NAMALWA (cell line): ENCODE measurements around the gene MOGAT2.

Experiments used
- DNase-seq: peaks from one replicate; pipeline ENCODE4 v3.0.0-alpha.2; 2015; ENCODE audit warnings: low spot score

The MOGAT2 gene

GRCh38 chr11:75760243-75760642 is 42.6 kb downstream of the MOGAT2 start:
- DNase-seq, result no peak

- DNase-seq, result no peak
Observed at GRCh38 chr11:75760710-75761493, 43.3 kb downstream of the MOGAT2 start.

GRCh38 chr11:75762158-75762557 is 44.5 kb downstream of the MOGAT2 start:
- no peak for DNase-seq

GRCh38 chr11:75762885-75763284 is 45.2 kb downstream of the MOGAT2 start:
- DNase-seq, result no peak

GRCh38 chr11:75763846-75764245 is 46.2 kb downstream of the MOGAT2 start:
- no peak for DNase-seq

- DNase-seq, result no peak
Observed at GRCh38 chr11:75765116-75765515, 47.5 kb downstream of the MOGAT2 start.

- DNase-seq, result no peak
Observed at GRCh38 chr11:75766443-75767227, 49.0 kb downstream of the MOGAT2 start.

- no peak for DNase-seq
Observed at GRCh38 chr11:75767228-75767572, 49.6 kb downstream of the MOGAT2 start.

GRCh38 chr11:75767793-75768111 is 50.1 kb downstream of the MOGAT2 start:
- no peak for DNase-seq

GRCh38 chr11:75768112-75768908 is 50.7 kb downstream of the MOGAT2 start, which contains the start of gene DGAT2:
Gene DGAT2, plus strand, starts transcription at chr11:75768778. Its CDS starts 214 bp downstream, at chr11:75768992.
- peak; percentile 85 for DNase-seq

- no peak for DNase-seq
Observed at GRCh38 chr11:75768909-75769771, 51.5 kb downstream of the MOGAT2 start.

GRCh38 chr11:75770102-75770501 is 52.5 kb downstream of the MOGAT2 start:
- peak; percentile 37 for DNase-seq

- no peak for DNase-seq
Observed at GRCh38 chr11:75771646-75772410, 54.2 kb downstream of the MOGAT2 start.

- peak; percentile 79 for DNase-seq
Observed at GRCh38 chr11:75773595-75774353, 56.1 kb downstream of the MOGAT2 start.

- DNase-seq, result no peak
Observed at GRCh38 chr11:75775056-75775455, 57.4 kb downstream of the MOGAT2 start.

GRCh38 chr11:75776546-75776945 is 58.9 kb downstream of the MOGAT2 start:
- no peak for DNase-seq

- no peak for DNase-seq
Observed at GRCh38 chr11:75777461-75778110, 59.9 kb downstream of the MOGAT2 start.

GRCh38 chr11:75778962-75779361 is 61.3 kb downstream of the MOGAT2 start:
- no peak for DNase-seq

- DNase-seq, result no peak
Observed at GRCh38 chr11:75779960-75780359, 62.3 kb downstream of the MOGAT2 start.

- no peak for DNase-seq
Observed at GRCh38 chr11:75780888-75781287, 63.2 kb downstream of the MOGAT2 start.
